GM13977 (cell line): ENCODE data around the gene TAF3.

Experiments used
- DNase-seq: peaks from one replicate; pipeline ENCODE4 v3.0.0; 2012; ENCODE audit warnings: low spot score
- CTCF ChIP-seq: IDR thresholded peaks from 2 replicates; pipeline ENCODE4 v1.5.1; 2012; ENCODE audit warnings: mild to moderate bottlenecking, control low read depth; ENCODE audit not compliant: insufficient read depth; ENCODE audit errors: extremely low read depth, missing control alignments
- in situ Hi-C: fragments of 300-500 bp; cut with MboI; formaldehyde crosslinking; loops from one replicate; pipeline ENCODE4 v1.12.0; 2022; ENCODE audit warnings: low sequenced_read_pairs, low pct_unique_long_range_greater_than_20kb, mixed read lengths, inconsistent platforms; ENCODE audit not compliant: unreplicated experiment

TAF3 gene

GRCh38 chr10:7965457-7965856 lies 147.2 kb downstream of the TAF3 start:
- no peak for TF ChIP-seq CTCF
- in situ Hi-C loops: no loop called here
- DNase-seq: no peak

GRCh38 chr10:7967035-7967434 lies 148.7 kb downstream of the TAF3 start:
- no peak for TF ChIP-seq CTCF
- in situ Hi-C loops: no loop called here
- DNase-seq: no peak

GRCh38 chr10:7968510-7969112 lies 150.3 kb downstream of the TAF3 start:
- no peak for DNase-seq
- no peak for TF ChIP-seq CTCF
- in situ Hi-C loops: no loop called here

- TF ChIP-seq CTCF: no peak
- no peak for DNase-seq
- in situ Hi-C loops: no loop called here
These were observed 151.3 kb downstream of the TAF3 start for GRCh38 chr10:7969623-7970022.

GRCh38 chr10:7971949-7972348 lies 153.6 kb downstream of the TAF3 start:
- TF ChIP-seq CTCF: no peak
- no peak for DNase-seq
- in situ Hi-C loops: no loop called here

GRCh38 chr10:7972367-7972766 lies 154.1 kb downstream of the TAF3 start:
- TF ChIP-seq CTCF: no peak
- no peak for DNase-seq
- in situ Hi-C loops: no loop called here

GRCh38 chr10:7980196-7980595 lies 161.9 kb downstream of the TAF3 start:
- no peak for DNase-seq
- in situ Hi-C loops: no loop called here
- no peak for TF ChIP-seq CTCF
